Measurements from ENCODE around the gene GABARAPL1.

GABARAPL1 gene

DNA sequence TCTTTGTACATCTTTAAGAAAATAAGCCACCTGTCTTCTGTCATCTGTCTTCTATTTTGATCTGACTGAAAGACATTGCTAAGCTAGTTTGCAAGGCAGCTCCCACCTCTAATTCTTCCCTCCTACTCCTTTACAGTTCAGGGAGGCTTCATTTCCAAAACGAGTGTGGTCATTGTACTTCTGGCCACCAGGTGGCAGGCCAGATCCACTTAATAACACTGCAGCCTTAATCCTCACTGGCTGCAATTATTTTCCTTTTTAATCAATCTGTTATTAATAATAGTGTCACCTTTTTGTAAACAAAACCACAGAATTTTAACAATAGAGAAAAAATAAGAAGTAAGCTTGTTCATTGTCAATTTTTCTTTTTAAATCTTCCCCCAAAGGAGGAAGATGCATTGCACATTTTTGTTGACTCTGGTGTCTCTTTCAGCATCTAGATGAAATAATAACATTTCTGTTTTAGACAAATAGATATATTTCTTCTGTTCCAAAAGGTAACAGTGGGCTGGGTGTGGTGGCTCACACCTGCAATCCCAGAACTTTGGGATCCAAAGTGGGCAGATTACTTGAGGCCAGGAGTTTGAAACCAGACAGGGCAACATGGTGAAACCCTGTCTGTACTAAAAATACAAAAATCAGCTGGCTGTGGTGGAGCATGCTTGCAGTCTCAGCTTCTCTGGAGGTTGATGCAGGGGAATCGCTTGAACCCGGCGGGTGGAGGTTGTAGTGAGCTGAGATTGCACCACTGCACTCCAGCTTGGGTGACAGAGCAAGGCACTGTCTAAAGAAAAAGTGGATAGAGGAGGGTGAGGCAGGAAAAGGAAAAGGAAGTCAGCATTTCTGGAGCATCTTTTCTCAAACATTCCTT lies 23.3 kb downstream of the GABARAPL1 start:
- peak; percentile 20 to 71 (median 22) for DNase-seq

DNA sequence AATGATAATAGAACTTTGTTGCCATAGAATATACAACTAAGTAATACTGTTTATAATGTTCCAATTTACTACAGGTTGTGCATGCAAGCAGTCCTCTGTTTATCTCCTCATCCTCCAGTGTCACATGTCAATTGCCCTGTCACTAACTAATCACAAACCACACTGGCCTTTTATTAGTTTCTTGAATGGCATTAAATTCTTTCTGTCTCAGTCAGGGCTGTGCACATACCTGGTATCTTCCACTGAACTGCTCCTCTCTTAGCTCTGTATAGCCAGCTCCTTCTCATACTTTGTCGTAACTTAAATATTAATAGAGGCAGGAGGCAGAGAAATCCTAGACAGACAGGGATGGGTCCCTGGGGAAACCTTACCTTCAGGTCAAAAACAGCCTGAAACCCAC lies 24.0 kb downstream of the GABARAPL1 start:
- no peak for DNase-seq

DNA sequence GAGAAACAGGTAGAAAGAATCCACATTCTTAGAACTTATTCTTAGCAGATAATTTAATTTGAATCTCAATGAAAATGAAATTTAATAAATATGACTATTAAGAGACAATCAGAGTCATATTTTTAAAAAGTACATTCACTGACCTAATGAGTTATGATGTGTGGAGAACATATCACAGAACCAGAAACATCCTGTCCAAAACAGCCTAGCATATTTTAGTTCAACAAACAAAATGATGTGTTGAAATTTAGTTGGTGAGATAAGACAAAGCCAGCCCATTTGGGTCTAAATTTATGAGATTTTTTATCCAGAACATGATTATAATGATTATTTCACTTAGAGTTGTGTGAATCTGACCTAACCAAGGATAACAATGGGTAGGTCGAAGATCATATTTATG lies 25.8 kb downstream of the GABARAPL1 start:
- no peak for DNase-seq

DNA sequence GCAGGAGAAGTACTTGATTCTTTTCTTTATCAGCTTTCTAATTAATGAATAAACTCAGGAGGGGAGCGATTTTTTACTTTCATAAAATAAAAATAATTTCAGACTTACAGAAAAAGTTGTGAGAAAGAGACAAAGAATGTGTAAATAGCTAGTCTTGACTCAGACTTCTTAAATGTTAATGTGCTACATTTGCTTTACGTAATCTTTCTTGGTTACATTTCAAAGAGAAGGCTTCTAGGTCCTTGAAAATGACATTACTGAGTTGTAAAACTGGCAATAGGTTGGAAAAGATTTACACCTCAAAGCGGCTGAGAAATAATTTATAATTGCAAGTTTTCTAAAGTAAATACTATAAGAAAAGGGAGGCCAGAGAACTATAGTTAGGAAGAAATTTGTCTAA lies 28.6 kb downstream of the GABARAPL1 start:
- DNase-seq = no peak

DNA sequence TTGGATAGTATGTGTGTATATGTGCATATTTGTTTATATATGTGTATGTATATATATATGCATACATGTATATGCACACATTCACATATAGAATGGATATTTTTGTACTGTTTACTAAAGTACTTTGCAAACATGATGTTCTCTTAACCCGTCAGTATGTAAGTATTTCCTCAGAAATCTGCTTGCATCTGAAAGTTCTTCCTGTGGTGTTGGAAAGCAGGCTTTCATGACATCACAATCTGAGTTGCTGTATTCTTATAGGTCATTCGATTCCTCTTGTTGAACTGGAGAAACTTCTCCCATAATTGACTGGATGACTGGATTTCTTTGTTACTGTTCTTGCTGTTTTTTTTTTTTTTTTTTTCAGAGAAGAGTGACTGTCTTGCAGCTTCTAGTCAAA lies 29.1 kb downstream of the GABARAPL1 start:
- DNase-seq = no peak

DNA sequence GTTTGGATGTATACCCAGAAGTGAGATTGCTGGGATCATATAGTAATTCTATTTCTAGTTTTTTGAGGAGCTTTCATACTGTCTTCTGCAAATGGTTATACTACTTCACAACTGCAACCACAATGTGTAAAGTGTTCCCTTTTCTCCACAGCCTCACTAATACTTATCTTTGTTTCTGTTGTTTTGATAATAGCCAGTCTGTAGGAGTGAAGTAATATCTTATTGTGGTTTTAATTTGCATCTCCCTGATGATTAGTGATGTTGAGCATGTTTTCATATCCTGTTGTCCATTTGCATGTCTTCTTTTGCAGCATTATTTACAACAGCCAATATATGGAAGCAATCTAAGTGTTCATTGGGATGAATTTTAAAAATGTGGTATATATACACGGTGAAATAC lies 29.9 kb downstream of the GABARAPL1 start:
- DNase-seq = no peak

DNA sequence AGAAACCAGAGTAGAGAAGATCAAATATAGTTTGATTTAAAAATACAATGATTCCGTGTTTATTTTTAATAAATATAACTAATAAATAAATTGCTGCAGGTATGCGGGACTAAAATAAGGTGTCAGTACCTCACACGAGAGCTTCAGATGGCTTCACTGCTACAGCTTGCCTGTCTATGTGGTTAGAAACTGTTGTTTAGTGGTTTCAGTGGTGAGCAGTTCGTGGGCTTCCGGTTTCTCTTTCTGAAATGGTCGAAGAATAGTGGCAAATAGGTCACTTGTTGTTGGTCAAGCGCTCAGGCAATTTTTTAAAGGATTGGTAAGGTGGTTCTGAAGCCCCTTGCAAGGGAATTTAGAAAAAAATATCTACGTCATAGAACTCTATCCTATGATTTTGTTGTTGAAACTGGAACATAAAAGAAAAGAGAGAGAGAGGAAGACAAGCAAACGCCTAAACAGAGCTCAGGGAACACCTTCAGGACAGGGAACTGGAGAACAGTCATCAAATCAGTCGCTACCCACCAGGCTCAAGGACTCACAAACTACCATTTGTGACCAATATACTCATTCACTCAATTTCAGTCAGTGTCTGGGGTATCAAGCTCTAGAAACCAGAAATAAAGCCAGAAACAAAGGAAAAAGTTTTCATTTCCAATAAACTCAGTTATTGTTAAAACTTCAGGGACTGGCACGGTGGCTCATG lies 31.3 kb downstream of the GABARAPL1 start:
- DNase-seq = no peak

DNA sequence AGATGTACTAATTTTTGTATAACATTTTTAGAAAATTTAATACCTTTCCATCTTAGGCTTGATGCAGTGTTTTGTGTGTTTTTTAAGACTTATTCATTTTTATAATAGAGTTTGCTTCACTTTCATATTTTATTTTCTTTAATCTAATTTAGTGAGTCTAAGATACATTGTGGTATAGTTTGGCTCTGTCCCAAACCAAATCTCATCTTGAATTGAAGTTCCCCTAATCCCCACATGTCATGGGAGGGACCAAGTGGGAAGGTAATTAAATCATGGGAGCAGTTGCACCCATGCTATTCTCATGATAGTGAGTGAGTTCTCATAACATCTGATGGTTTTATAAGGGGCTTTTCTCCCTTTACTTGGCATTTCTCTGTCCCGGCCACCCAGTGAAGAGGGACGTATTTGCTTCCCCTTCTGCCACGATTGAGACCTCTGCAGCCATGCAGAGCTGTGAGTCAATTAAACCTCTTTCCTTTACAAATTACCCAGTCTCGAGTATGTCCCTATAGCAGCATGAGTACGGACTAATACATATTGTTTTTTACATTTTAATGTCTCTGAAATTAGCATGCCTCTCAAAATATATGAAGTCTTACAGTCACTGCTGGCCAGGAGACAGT lies 34.9 kb downstream of the GABARAPL1 start:
- no peak for DNase-seq

DNA sequence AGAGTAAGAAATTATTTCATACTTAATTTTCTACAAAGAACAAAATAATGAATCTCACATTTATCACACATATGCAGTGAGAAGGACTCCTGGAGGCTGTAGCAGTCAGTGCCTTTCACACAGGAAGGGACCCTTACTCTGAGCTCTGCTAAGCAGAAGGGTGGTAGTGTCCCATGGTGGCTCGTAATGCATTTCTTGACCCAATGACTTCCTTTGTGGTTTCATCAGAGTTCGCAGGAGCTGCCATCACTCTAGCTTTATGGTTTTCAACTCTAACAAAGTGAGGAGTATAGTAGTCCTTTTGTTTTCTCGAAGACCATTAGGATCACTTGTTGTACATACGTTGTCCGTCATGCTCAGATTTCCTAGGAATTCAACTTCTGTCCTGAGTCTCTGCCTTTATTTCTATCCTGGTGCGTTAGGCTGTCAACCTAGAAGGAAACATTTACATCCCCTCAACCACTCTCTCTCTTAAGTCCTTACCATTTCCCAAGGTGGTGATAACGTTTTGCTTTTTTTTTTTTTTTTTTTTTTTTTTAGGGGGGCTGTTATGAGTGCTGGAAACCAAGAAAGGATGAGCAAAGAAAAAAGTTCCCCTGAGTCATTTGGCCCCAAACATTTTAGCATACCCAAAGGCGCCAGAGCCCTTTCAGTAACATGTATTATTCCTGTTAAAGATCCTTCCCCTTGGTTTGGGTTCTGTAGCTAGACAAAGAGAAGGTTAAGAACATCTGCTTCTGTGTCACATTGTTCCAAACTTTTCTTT lies 37.2 kb downstream of the GABARAPL1 start:
- no peak for DNase-seq

DNA sequence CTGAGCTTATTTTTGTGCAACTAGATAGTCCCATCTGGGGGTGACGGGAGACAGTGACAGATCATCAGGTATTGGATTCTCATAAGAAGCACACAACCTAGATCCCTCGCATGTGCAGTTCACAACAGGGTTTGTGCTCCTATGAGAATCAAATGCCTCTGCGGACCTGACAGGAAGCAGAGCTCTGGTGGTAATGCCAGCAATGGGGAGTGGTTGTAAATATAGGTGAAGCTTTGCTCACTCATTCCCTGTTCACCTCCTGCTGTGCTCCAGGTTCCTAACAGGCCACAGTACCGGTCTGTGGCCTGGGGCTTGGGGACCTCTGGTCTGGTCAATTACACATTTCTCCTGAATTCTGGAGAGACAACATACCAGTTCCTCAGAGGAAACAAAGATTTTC lies 39.0 kb downstream of the GABARAPL1 start:
- no peak for DNase-seq

DNA sequence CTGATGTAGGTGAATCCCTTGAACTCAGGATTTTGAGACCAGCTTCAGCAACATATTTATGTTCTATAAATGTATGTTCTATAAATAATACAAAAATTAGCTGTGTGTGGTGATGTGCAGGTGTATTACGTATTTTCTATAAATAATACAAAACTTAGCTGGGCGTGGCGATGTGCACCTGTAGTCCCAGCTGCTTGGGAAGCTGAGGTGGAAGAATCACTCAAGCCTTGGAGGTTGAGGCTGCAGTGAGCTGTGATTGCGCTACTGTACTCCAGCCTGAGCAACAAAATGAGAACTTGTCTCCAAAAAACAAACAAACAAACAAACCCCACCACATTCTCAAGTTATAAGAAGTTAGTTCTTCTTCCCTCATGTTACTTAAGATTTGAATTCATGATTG lies 39.5 kb downstream of the GABARAPL1 start:
- no peak for DNase-seq

DNA sequence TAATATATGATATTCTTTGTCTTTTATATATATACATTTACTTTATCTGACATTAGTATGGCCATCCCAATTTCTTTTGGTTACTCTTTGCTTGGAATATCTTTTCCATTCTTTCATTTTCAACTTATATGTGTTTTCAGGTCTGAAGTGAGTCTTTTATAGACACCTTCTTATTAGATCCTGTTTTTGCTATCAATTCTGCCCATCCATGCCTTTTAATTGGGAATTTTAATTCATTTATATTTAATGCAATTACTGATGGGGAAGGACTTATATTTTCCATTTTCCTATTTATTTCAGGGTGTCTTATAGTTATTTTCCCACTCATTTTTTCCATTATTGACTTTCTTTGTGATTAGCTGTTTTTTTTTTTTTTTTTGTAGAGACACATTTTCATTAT lies 43.4 kb downstream of the GABARAPL1 start:
- DNase-seq = no peak

DNA sequence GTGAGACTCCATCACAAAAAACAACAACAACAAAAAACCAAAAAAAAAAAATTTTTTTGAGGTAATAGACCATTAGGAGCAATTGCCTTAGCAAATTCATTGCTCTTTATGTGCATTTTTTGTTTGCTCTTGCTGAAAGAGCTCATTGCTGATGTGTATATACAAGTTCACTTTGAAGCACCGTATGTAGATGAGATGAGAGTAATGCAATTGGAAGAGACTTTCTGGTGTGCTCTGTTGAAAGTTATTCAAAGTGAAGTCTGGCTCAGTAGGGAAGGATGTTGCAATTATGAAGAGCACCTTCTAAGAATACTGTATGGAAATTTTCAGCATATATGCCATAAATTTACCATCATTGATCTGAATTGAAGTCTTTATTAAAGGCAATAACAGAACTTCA lies 48.2 kb downstream of the GABARAPL1 start:
- DNase-seq = no peak

DNA sequence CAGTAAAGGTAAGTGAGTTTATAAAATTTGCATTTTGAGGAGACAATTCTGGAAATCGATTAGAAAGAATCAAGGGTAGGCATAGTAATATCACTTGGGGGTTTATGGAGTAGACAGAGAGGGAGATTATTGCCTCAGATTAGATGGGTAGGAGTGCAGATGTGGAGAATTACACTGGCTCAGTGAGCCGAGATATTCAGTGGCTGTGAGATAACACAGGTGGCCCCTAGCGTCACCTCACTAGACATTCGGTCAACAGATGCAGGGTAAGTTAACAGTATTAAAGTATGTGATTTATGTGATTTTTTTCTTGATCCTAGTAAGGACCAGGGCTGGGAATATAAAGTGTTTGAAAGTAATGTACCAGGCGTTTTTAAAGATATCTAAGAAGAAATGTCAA lies 55.4 kb downstream of the GABARAPL1 start:
- peak in 2 of 3 experiments; percentile 40 to 74 for DNase-seq

DNA sequence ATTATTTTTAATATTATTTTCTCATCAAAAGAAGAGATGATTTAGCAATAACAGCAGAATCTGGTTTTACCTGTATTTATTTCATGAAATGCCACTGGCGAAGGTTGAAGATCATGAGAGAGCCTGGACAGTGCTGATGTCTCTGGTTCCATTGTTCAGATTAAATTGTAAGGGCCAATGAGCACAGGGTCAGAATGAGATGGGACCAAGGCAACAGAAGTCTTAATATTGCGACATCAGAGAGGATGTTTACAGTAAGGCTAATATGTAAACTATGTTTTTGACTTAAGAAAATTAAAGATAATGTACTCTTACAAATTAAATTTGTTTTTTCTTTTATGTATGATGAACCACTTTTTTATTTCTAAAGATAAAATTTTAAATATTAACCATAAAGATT lies 59.8 kb downstream of the GABARAPL1 start:
- peak in 1 of 3 experiments; percentile 19 for DNase-seq
